GM12878 (cell line): ENCODE data around the gene DDR1. TPM values are rescaled to one million over a fixed set of nuclear protein-coding genes. Genes with fewer than 3 reads are reported as not detected.

Experiments
- ATAC-seq: fragments of 200-7000 bp; cut with Tn5 transposase; 3 replicates; pipeline ENCODE4 v1.9.1; 2020; ENCODE audit warnings: mild to moderate bottlenecking, moderate library complexity
- BruUV-seq: library from RNA; stranded (reverse); fragments of 400-500 nt; replicated peaks from 2 replicates; lab custom pipeline; 2021; lab: Mats Ljungman, UMichigan
- CTCF ChIA-PET: fragments of 300-600 bp; sonication (Branson Sonifier 250); formaldehyde crosslinking; extraction: SDS; loops from one replicate; lab custom pipeline; 2021; ENCODE audit warnings: inconsistent platforms; lab: Yijun Ruan, JAX
- POLR2A ChIA-PET: fragments of 350-600 bp; formaldehyde crosslinking; extraction: SDS; loops from one replicate; lab custom pipeline; 2021; ENCODE audit warnings: inconsistent platforms; lab: Charles Lee
- RAD21 ChIA-PET: fragments of 300-600 bp; sonication (Branson Sonifier 250); formaldehyde crosslinking; loops from one replicate; lab custom pipeline; 2023; ENCODE audit warnings: antibody characterized with exemption; ENCODE audit not compliant: unreplicated experiment; lab: Charles Lee
- SMC1A ChIA-PET: fragments of 300-600 bp; sonication (Branson Sonifier 250); formaldehyde crosslinking; loops from one replicate; lab custom pipeline; 2023; ENCODE audit not compliant: unreplicated experiment, uncharacterized antibody; lab: Charles Lee
- DNase-seq: peaks from one replicate; pipeline ENCODE4 v3.0.0-alpha.2; 2011; ENCODE audit warnings: low read depth, low spot score
- FAIRE-seq: peaks from 3 replicates; lab custom pipeline; 2011; peaks lifted over from hg19 to GRCh38; lab: Jason Lieb, UNC
- H2AFZ ChIP-seq: 2 replicates; pipeline ENCODE4 v1.6.0; 2011; ENCODE audit warnings: low read depth, low read length, control low read depth; ENCODE audit not compliant: control insufficient read depth
- H3K27ac ChIP-seq: 2 replicates; pipeline ENCODE4 v1.5.1; 2011; ENCODE audit warnings: control low read depth; ENCODE audit not compliant: control insufficient read depth, insufficient read depth
- H3K27me3 ChIP-seq, 2 experiments: replicated peaks in 1 of 2; 2 replicates each; pipeline versions ENCODE4 v1.6.0 to v1.6.1; 2011; ENCODE audit warnings: low read length in 1 of 2; ENCODE audit not compliant: control insufficient read depth in 2 of 2, insufficient read depth in 2 of 2
- H3K36me3 ChIP-seq, 2 experiments: 2 replicates each; pipeline ENCODE4 v1.5.1; 2011; ENCODE audit warnings: low read length in 1 of 2; ENCODE audit not compliant: control insufficient read depth in 2 of 2, insufficient read depth in 2 of 2
- H3K4me1 ChIP-seq: 2 replicates; pipeline ENCODE4 v1.6.1; 2011; ENCODE audit warnings: mild to moderate bottlenecking, low read length, moderate library complexity, mixed read lengths; ENCODE audit not compliant: control insufficient read depth, insufficient read depth
- H3K4me2 ChIP-seq: 2 replicates; pipeline ENCODE4 v1.6.0; 2011; ENCODE audit warnings: control low read depth; ENCODE audit not compliant: control insufficient read depth, insufficient read depth
- H3K4me3 ChIP-seq: fragments of 200-600 bp; sonication (generic); 2 replicates; pipeline ENCODE4 v1.5.1; 2016
- H3K79me2 ChIP-seq: 2 replicates; pipeline ENCODE4 v1.6.0; 2011; ENCODE audit warnings: low read length; ENCODE audit not compliant: control insufficient read depth, insufficient read depth
- H3K9ac ChIP-seq: 2 replicates; pipeline ENCODE4 v1.8.0; 2011; ENCODE audit warnings: low read length, control low read depth, mixed read lengths; ENCODE audit not compliant: control insufficient read depth, insufficient read depth
- H3K9me3 ChIP-seq: replicated peaks from 3 replicates; pipeline ENCODE4 v1.5.1; 2011; ENCODE audit warnings: mild to moderate bottlenecking, low read length; ENCODE audit not compliant: control insufficient read depth, insufficient read depth
- H4K20me1 ChIP-seq: 2 replicates; pipeline ENCODE4 v1.6.0; 2011; ENCODE audit not compliant: control insufficient read depth, insufficient read depth
- CBFB ChIP-seq: IDR thresholded peaks from 2 replicates; pipeline ENCODE4 v1.6.1; 2016; ENCODE audit warnings: antibody characterized with exemption, low read depth
- CBX5 ChIP-seq: sonication (generic); IDR thresholded peaks from 2 replicates; pipeline ENCODE4 v1.6.1; 2016; ENCODE audit warnings: low read depth, moderate library complexity, mild to moderate bottlenecking, inconsistent platforms
- KAT2A ChIP-seq: conservative IDR thresholded peaks from 2 replicates; pipeline ENCODE4 v1.6.1; 2011; ENCODE audit warnings: low read depth, low read length; ENCODE audit not compliant: control insufficient read depth
- MAX ChIP-seq: IDR thresholded peaks from 2 replicates; pipeline ENCODE4 v1.6.1; 2012; ENCODE audit warnings: low read depth, low read length, improper control_type of control experiment
- POLR2AphosphoS5 ChIP-seq: IDR thresholded peaks from 2 replicates; pipeline ENCODE4 v1.6.1; 2011; ENCODE audit warnings: mild to moderate bottlenecking, low read length, inconsistent platforms
- SKIL ChIP-seq: fragments of 450-650 bp; IDR thresholded peaks from 2 replicates; pipeline ENCODE4 v1.6.1; 2017; ENCODE audit warnings: mild to moderate bottlenecking, low read depth, inconsistent platforms; ENCODE audit not compliant: poor library complexity, severe bottlenecking
- TCF3 ChIP-seq: IDR thresholded peaks from 2 replicates; pipeline ENCODE4 v1.6.1; 2012; ENCODE audit warnings: low read depth, mild to moderate bottlenecking, low read length, borderline replicate concordance; ENCODE audit not compliant: insufficient read depth
- ZNF622 ChIP-seq: fragments of 450-650 bp; IDR thresholded peaks from 2 replicates; pipeline ENCODE4 v1.6.1; 2017; ENCODE audit warnings: mild to moderate bottlenecking, inconsistent platforms
- WGBS: methylation state at CpG from one replicate; pipeline ENCODE4 v1.1.6; 2016; ENCODE audit warnings: low lambda C conversion rate; ENCODE audit not compliant: insufficient replicate concordance, insufficient coverage; ENCODE audit errors: missing lambda C conversion rate; 5-methylcytosine and 5-hydroxymethylcytosine counted together
- in situ Hi-C: fragments of 300-500 bp; cut with MboI; formaldehyde crosslinking; loops from 9 replicates; pipeline ENCODE4 v1.14.3; 2018; ENCODE audit warnings: mixed read lengths
- intact Hi-C: fragments of 100-400 bp; cut with micrococcal nuclease; formaldehyde crosslinking; loops from one replicate; pipeline ENCODE4 v1.14.2; 2022; ENCODE audit not compliant: unreplicated experiment
- polyA plus RNA-seq, 11 experiments: library from polyadenylated mRNA; depleted of rRNA in 4 of 11; unstranded in 6 of 11; stranded (reverse) in 5 of 11; fragments of >200 nt; fragmentation: Nextera tagmentation in 4 of 11; fragmentation: Illumina TruSeq in 1 of 11; extraction: Ambion mirVana in 4 of 11; extraction: Trizol in 1 of 11; gene quantifications; 1 replicate in 1 of 11; 2 replicates in 10 of 11; pipeline versions ENCODE4 v1.2.1 to v1.2.3, GENCODE V29; 2011 to 2016; ENCODE audit warnings: inconsistent platforms in 2 of 11, missing spikeins in 2 of 11, low read depth in 1 of 11
- total RNA-seq, 4 experiments: library from RNA; depleted of rRNA in 3 of 4; stranded (reverse); fragments of >200 nt in 3 of 4; fragmentation: Illumina TruSeq in 1 of 4; extraction: Trizol in 1 of 4; gene quantifications; 2 replicates each; pipeline versions ENCODE4 v1.2.1 to v1.2.3, GENCODE V29; 2013 to 2021
- TF ChIP-seq, protein P1 (sequence below): fragments of 450-650 bp; IDR thresholded peaks from 2 replicates; pipeline ENCODE4 v1.6.1; 2014; ENCODE audit warnings: mild to moderate bottlenecking
- TF ChIP-seq, protein P2 (sequence below): fragments of 150-350 bp; IDR thresholded peaks from 2 replicates; pipeline ENCODE4 v1.6.1; 2016; ENCODE audit warnings: low read depth, low read length

DDR1 gene
- total and polyA plus RNA-seq, 10 of the 15 experiments (the other 5 are each of a cell fraction or from before 2014, with no cell fraction given): 1.1 to 39.0 (median 11.9) TPM

GRCh38 chr6:30835576-30835975 lies 48.7 kb upstream of the DDR1 start (continued):
- TF ChIP-seq SKIL: no peak
- TF ChIP-seq, all 136 proteins: peak for 0

DNA sequence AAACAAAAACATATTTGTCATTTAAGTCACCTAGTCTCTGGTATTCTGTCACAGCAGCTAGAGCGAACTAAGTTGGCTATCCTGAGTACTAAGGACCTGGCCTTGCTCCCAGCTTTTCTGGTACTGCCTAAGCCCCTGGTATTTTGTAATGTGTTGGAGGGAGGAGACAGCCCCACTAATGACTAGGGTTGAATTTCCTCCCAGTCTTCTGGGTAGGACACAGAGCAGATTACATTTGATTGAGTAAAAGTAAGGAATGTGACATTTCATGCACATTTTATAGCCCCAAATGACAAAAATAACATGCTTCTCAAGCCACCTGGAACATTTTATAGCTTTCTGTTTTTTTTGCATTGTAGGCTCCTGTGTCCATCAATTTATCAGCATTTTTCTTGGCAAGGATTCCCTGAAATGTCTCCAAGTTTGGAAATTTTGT lies 47.9 kb upstream of the DDR1 start:
- in situ Hi-C loops (no loop called here), intact Hi-C loops (no loop called here)
- no peak overlapping the region for H3K4me3 ChIP-seq
- no peak overlapping the region for H3K9ac ChIP-seq
- ChIA-PET SMC1A (interaction anchor here (0.8 to 13.4 kb wide), 6 partner anchors 10 to 78 kb away, joined by 3 to 141 read pairs (median 8); partner anchors contain the start of gene VARS2), RAD21 (interaction anchor here (1.6 kb wide), 1 partner anchor 47 kb away, joined by 4 read pairs; no protein-coding TSS in a partner anchor), CTCF (interaction anchor here (1.3 to 2.3 kb wide), 6 partner anchors 8 to 106 kb away, joined by 3 to 9 read pairs (median 6); partner anchors contain the start of gene VARS2), POLR2A (interaction anchor here (1.6 to 1.8 kb wide), 2 partner anchors 43 to 77 kb away, joined by 3 to 4 read pairs; partner anchors contain the start of gene VARS2)
- 8% methylated on average over 1 of the region's 1 CpG for WGBS
- DNase-seq (no peak), ATAC-seq (no peak), FAIRE-seq (no peak)
- H2AFZ ChIP-seq: no peak overlapping the region
- no peak overlapping the region for H3K27ac ChIP-seq
- H3K4me1 ChIP-seq: no peaks in the 10 kb centered on the region
- H3K9me3 ChIP-seq: no peaks in the 10 kb centered on the region
- no peaks in the 10 kb centered on the region; a peak in 1 of 4 replicates for H3K27me3 ChIP-seq
- H3K36me3 ChIP-seq: no peaks in the 10 kb centered on the region
- no peak overlapping the region for H3K4me2 ChIP-seq
- H3K79me2 ChIP-seq: no peaks in the 10 kb centered on the region
- BruUV-seq: no TSS peak
- no peaks in the 10 kb centered on the region for H4K20me1 ChIP-seq
- no peak for TF ChIP-seq CBX5
- TF ChIP-seq ZNF622: no peak
- TF ChIP-seq, protein P1, sequence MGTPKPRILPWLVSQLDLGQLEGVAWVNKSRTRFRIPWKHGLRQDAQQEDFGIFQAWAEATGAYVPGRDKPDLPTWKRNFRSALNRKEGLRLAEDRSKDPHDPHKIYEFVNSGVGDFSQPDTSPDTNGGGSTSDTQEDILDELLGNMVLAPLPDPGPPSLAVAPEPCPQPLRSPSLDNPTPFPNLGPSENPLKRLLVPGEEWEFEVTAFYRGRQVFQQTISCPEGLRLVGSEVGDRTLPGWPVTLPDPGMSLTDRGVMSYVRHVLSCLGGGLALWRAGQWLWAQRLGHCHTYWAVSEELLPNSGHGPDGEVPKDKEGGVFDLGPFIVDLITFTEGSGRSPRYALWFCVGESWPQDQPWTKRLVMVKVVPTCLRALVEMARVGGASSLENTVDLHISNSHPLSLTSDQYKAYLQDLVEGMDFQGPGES: no peak
- no peak for TF ChIP-seq KAT2A
- no peak for TF ChIP-seq TCF3
- TF ChIP-seq, protein P2, sequence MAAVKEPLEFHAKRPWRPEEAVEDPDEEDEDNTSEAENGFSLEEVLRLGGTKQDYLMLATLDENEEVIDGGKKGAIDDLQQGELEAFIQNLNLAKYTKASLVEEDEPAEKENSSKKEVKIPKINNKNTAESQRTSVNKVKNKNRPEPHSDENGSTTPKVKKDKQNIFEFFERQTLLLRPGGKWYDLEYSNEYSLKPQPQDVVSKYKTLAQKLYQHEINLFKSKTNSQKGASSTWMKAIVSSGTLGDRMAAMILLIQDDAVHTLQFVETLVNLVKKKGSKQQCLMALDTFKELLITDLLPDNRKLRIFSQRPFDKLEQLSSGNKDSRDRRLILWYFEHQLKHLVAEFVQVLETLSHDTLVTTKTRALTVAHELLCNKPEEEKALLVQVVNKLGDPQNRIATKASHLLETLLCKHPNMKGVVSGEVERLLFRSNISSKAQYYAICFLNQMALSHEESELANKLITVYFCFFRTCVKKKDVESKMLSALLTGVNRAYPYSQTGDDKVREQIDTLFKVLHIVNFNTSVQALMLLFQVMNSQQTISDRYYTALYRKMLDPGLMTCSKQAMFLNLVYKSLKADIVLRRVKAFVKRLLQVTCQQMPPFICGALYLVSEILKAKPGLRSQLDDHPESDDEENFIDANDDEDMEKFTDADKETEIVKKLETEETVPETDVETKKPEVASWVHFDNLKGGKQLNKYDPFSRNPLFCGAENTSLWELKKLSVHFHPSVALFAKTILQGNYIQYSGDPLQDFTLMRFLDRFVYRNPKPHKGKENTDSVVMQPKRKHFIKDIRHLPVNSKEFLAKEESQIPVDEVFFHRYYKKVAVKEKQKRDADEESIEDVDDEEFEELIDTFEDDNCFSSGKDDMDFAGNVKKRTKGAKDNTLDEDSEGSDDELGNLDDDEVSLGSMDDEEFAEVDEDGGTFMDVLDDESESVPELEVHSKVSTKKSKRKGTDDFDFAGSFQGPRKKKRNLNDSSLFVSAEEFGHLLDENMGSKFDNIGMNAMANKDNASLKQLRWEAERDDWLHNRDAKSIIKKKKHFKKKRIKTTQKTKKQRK: no peak
- no peak for TF ChIP-seq CBFB
- TF ChIP-seq POLR2AphosphoS5: no peak
- TF ChIP-seq MAX: no peak
